ENCODE results near the gene LRRC55.
A peak's percentile ranks its signal among the peaks of the same experiment; 100 is the strongest.

The LRRC55 gene

GRCh38 chr11:57143459-57143858, 38.3 kb upstream of the LRRC55 start:
- no peak for TF ChIP-seq CTCF (IDR thresholded peaks at IDR 0.05; ENCODE audit: low read depth, low read length)
- Histone ChIP-seq H3K4me1 (peaks cover 6% of the 10 kb centered on the region), H3K27me3 (no peaks in the 10 kb centered on the region), H3K9me3 (no peaks in the 10 kb centered on the region), H3K4me3 (ENCODE audit: low read depth, low read length) (no peak overlapping the region), H3K36me3 (no peaks in the 10 kb centered on the region)
- no peak for DNase-seq

GRCh38 chr11:57144075-57144474, 37.7 kb upstream of the LRRC55 start:
- no peaks in the 10 kb centered on the region for H3K27me3 ChIP-seq
- peak; percentile 74 for DNase-seq
- peak; percentile 47 for TF ChIP-seq CTCF (IDR thresholded peaks at IDR 0.05; ENCODE audit: low read depth, low read length)
- H3K4me1 ChIP-seq: peaks cover 6% of the 10 kb centered on the region
- no peak overlapping the region for H3K4me3 ChIP-seq (ENCODE audit: low read depth, low read length)
- H3K9me3 ChIP-seq: no peaks in the 10 kb centered on the region
- no peaks in the 10 kb centered on the region for H3K36me3 ChIP-seq

- H3K36me3 ChIP-seq: no peaks in the 10 kb centered on the region
- no peak for TF ChIP-seq CTCF (IDR thresholded peaks at IDR 0.05; ENCODE audit: low read depth, low read length)
- H3K4me1 ChIP-seq: peaks cover 6% of the 10 kb centered on the region
- 0 out of 2 replicates have a peak overlapping the region, but pooled peaks have one; percentile 6 for H3K4me3 ChIP-seq (ENCODE audit: low read depth, low read length)
- H3K27me3 ChIP-seq: no peaks in the 10 kb centered on the region
- DNase-seq: peak; percentile 46
- no peaks in the 10 kb centered on the region for H3K9me3 ChIP-seq
Observed at GRCh38 chr11:57144531-57145320, 37.0 kb upstream of the LRRC55 start.

- no peaks in the 10 kb centered on the region for H3K27me3 ChIP-seq
- H3K36me3 ChIP-seq: no peaks in the 10 kb centered on the region
- no peak overlapping the region for H3K4me3 ChIP-seq (ENCODE audit: low read depth, low read length)
- H3K9me3 ChIP-seq: no peaks in the 10 kb centered on the region
- H3K4me1 ChIP-seq: peaks cover 17% of the 10 kb centered on the region
- no peak for DNase-seq
- TF ChIP-seq CTCF (IDR thresholded peaks at IDR 0.05; ENCODE audit: low read depth, low read length): no peak
Observed at GRCh38 chr11:57146301-57146700, 35.5 kb upstream of the LRRC55 start.

GRCh38 chr11:57148621-57149020, 33.1 kb upstream of the LRRC55 start:
- no peak overlapping the region for H3K4me3 ChIP-seq (ENCODE audit: low read depth, low read length)

More at GRCh38 chr11:57148621-57149020, 33.1 kb upstream of the LRRC55 start:
- no peaks in the 10 kb centered on the region for H3K27me3 ChIP-seq
- H3K9me3 ChIP-seq: no peaks in the 10 kb centered on the region
- TF ChIP-seq CTCF (IDR thresholded peaks at IDR 0.05; ENCODE audit: low read depth, low read length): no peak
- no peak for DNase-seq
- H3K4me1 ChIP-seq: peaks cover 20% of the 10 kb centered on the region
- H3K36me3 ChIP-seq: no peaks in the 10 kb centered on the region
